NCI-H2171 treated with DMSO at 0.1 percent for 48 hours (cell line): ENCODE measurements around the gene ATPAF1.

Experiments used
- DNase-seq: peaks from one replicate; lab custom pipeline; 2025; lab: John Stamatoyannopoulos, UW

ATPAF1 gene

DNA sequence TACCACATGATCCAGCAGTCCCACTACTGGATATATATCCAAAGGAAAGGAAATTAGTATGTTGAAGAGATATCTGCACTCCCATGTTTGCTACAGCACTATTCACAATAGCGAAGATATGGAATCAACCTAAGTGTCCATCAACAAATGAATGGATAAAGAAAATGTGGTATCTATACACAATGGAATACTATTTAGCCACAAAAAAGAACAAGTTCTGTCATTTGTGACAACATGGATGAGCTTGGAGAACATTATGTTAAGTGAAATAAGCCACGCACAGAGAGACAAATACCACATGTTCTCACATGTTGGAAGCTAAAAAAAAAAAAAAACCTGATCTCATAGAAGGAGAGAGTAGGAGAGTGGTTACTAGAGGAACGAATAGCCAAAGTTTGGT is 17.7 kb downstream of the ATPAF1 start:
- DNase-seq, result no peak

DNA sequence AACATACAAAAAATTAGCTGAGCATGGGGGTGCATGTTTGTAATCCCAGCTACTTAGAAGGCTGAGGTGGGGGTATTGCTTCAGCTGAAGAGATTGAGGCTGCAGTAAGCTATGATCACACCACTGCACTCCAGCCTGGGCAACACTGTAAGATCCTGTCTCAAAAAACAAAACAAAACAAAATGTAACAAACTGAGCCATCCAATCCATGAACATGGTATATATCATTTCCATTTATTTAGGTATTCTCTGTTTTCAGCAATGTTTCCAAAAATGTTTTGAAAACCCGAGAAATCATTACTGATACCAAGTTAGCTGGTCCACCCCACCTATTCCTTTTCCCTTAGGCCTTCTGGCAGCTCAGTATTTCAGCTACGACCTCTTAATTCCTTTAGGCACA is 18.4 kb downstream of the ATPAF1 start:
- no peak for DNase-seq

DNA sequence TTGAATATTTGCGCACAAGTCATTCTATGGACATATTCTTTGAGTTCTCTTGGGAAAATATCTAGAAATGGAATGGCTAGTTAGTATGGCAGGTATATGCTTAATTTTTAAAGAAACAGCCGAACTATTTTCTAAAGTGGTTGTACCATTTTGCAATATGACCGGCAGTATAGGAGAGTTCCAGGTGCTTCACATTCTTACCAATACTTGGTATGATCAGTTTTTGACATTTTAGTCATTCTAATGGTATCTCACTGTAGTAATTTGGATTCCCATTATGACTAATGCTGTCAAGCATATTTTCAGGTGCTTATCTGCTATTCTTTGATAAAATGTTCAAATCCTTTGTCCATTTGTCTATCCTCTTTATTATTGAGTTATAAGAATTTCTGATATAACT is 20.6 kb downstream of the ATPAF1 start:
- DNase-seq, result no peak

DNA sequence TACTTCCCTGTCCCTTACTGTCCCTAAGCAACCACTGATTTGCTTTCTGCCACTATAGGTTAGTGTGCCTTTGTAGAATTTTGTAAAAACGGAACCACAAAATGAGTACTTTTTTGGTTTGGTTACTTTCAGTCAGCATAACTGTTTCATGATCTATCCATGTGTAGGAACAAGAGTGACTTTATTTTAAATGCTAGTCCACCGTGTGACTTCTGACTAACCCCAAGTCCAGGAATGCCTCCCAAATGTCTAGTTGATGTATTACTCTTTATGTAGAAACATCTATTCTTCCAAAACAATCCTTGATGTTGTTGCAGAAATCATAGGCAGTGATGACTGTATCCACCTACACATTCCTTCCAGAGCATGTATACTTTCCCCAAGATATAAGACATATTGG is 21.3 kb downstream of the ATPAF1 start:
- DNase-seq, result no peak

DNA sequence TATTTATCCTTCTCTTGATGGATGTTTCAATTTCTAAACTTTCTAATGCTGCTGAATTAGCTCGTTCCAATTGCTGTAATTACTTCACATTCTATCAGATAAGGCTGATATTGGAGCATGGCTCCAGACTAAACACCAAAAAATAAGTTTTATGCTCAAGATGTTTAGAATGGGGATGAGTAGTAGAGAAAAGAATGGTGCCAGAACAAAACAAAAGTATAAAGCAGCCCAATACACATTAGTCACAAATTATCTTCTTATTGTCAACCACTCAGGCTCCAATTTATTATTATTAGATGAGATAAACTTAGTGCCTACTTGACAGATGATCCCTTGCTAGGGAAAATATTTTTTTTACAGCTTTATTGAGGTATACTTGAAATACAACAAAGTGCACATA is 21.8 kb downstream of the ATPAF1 start:
- DNase-seq, result no peak

DNA sequence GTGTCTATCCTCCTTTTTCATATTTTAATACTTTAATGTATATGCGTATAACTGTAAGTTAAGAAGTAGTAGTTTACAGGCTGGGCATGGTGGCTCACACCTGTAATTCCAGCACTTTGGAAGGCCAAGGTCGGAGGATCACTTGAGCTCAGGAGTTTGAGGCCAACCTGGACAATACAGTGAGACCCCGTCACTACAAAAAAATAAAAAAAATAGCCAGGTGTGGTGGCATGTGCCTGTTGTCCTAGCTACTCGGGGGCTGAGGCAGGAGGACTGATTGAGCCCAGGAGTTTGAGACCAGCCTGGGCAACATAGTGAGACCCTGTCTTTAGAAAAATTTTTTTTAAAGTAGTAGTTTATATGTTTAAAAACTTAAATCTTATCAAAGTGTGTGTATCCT is 22.3 kb downstream of the ATPAF1 start:
- no peak for DNase-seq

DNA sequence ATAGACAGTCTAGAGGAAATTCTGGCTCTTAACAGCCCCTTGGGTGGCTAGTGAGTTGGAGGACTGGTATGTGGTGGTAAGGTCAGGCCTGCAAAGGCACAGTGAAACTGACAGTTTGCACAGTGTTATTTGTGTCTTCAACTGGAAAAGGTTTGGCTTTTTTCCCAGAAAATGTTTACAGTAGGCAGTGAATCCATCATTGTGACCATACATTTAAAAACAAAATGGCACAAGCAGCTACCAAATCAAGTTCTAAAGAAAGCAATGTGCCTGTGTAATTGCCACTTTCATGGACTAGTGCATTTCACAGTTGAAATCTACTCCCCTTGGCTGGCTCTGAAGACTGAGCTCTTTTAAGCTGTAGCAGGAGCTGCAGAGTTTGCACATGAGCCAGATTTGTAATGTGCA is 24.8 kb downstream of the ATPAF1 start:
- peak; percentile 90 for DNase-seq

DNA sequence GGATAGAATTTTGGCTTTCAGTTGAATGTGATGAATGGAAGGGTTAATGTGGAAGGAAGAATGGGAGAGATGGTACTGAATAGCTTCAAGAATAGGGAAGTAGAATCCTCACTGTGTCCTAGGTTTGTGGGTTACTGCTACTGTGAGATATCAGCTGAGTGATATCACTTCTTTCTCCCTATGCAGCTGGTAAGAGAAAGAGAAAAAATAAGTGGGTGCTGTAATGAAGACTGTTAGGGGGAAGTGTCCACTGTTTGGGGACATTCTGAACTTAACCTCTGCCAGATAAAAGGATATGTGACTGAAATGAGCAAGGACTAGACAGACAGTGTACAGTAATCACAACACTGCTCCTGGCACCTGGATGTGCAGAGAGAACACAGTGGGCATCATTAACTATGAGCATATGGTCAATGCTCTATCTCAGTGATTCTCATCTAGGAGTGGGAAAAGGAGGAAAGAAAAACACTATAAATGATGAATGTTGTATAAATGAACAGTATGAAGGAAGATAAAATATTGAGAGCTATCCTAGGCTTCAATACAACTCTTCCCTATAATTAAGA is 26.0 kb downstream of the ATPAF1 start:
- DNase-seq, result peak; percentile 27

DNA sequence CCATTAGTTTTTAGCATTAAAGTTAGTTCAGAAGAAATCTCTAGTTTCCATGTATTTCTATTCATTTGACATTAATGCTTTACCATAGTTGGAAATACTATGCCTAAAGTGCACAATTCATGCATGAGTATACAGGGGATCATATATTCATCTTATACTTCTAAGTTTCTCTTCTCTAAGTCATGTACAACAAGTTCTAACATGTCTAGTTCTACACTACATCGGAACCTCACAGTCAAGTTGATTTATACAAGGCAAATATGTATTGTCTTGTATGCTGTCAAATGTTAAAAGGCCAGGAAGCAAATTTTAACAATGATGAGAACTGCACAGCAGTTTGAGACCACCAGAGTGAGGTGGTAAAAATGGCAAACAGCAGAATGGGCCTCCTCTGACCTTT is 28.6 kb downstream of the ATPAF1 start:
- no peak for DNase-seq

DNA sequence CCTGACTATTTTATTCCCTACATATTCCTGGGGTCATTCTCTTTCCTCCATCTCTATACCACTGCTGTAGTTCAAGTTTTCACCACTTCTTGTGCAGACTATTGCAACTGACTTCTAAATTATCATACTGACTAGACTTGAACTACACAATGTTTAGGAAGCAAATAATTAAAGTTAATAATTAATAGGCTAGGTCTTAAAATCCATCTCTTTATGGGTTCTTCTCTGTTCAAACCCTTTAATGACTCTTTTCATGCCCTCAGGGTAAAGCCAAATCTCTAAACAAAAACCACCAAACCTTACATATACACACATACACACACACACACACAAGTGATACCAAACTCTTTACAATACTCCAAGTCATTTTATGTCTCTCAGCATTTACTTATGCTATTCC is 29.2 kb downstream of the ATPAF1 start:
- DNase-seq, result no peak

DNA sequence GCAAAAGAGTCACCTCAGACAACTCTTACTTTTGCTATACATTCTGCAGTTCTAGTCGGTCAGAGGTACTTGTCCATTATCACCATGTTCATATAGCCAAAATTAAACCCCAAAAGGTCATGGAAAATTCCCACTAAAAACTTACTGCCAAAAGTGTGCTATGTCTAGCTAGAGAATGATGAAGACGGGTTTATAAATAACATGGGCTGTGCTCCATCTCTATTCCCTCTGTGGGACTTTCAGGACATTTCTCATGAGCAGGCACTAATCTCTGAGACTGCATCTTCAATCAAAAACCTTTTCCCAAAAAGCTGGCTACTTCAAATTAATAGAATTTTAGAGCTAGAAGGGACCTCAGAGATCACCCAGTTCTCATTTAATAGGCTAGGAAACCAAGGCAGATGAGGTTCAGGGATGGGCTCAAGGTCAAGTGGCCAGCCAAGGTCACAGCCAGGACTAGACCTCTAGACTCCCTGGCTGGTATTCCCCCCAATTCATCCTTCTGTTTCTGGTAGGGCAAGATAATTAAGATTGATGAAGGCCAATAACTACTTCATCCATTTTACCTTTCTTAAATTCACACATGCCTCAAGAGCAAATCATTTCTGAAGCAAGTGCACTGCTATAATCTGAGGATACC is 30.6 kb downstream of the ATPAF1 start:
- no peak for DNase-seq

DNA sequence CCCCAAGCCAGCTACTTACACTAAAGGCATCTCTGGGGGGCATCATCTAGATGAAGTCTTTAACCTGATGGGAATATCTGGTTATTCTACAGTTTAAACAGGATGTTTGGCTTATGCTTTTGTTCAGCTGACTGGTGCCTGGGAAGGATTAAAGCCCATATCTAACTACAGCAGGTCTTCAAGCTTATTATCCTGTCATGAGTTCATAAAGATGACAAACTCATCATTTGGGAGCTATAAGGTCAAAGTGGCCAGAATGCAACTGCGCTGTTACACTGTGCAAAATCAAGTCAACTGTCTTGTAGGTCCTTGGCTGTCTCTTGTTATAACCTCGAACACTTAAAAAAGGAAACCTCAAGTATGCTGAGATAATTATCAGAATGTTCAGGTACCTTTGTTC is 33.0 kb downstream of the ATPAF1 start:
- DNase-seq, result no peak

DNA sequence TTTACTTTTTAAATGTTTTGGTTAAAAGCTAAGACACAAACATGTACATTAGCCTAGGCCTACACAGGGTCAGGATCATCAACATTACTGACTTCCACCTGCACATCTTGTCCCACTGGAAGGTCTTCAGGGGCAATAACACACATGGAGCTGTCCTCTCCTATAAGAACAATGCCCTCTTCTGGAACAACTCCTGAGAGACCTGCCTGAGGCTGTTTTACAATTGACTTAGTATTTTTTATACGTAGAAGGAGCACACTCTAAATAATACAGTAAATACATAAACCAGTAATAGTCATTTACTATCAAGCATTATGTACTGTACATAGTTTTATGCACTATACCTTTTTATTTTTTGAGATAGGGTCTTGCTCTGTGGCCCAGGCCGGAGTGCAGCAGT is 37.4 kb downstream of the ATPAF1 start:
- DNase-seq, result no peak

DNA sequence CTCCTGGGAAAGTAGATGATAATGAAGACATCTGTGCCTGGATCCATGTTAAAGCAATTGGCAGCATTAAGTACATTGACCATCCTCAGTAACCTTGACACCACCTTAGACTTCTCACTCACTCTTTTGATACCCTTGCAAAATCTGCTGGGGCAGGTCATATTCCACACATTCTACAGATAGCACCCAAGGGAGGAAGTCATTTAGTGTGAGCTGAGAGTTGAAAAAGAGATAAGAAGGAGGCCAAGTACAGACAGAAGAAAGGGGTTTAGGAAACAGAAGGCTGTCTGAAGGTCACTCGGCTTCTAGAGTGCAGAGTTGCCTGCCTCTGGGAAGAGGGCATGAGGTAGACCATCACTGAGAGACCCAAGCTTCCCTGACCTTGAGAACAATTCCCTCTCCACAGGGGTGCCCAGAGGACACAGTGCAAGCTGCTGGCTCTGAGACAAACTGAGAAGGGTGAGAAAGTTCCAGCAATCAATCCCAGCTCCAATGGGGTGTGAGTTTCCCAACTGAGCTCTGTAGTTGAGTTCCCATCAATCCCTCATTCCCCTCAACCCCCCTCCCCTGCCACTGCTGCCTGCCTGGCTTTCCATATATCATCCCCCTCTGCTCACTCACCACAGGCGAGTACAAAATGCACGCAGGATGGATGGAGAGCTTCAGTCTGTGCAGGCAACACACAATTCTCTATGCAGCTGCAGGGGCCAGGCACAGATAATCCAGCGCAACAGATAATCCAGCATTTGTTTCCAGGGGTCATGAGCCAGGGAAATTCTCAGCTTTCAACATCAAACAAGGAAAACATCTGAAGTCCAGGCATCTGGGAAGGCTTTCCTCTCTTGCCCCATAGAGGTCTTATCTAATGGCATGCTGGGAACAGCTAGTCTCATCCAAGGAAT is 44.2 kb downstream of the ATPAF1 start:
- no peak for DNase-seq

DNA sequence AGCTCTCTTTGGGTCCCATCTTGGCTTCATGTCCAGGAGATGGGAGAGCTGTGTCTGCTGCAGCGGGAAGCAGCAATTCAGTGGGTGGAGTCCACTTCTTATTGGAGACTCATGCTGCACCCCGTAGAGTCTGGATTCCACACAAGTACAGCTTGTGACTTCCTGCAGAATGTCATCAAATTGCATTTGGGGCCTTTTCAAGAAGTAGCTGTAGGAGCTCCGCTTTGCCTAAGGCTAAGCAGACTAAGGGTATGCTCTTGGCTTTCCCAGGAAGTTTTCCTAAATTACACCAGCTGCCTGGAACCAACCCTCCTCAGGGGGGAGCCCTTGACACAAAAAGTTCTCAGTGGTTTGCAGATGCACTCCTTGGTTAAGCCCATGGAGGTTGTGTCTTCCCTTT is 45.8 kb downstream of the ATPAF1 start:
- no peak for DNase-seq

DNA sequence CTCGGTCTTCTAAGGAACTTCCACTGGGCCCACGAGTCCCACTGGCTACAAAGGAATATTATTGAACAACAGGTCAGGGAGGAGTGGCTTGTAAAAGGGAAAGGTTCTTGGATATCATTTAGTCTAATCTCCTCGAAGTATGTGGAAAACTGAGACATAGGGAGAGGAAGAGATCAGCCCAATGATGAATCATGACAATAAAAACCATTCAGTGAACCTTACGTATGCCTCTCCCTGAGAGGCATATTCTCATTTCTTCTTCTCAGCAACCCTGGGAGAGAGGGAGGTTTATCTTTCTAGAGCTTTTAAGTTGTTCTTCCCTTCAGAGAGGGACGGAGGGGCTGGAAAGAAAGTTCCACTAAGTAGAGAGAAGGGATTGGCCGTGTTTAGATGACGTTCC is 46.2 kb downstream of the ATPAF1 start:
- no peak for DNase-seq

DNA sequence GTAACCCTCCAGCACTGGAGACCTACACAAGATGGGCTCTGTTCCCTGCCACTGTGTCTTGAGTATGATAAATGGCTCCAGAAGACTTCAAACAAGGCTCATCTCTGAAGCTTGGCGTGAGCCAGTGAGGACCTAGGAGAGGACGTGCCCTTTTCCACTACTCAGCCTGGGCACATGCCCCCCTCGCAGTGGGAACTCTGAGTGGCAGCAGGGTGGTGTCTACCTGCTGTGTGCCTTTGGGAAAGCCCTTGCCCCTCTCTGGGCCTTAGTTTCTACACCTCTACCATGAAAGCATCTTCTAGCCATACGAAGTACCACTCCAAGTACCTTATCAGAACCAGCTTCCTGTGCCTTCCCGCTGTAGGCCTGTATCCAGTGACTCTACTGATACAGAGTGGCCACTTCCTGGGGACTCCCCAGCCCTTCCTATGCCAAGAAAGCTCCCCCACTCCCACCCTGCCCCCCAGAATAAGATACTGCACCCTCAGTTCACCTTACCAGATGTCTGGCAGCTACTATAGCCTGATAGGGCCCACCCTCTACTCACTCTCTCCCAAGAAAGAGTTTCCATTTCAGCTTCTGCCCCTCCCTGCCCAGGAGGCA is 48.4 kb downstream of the ATPAF1 start:
- no peak for DNase-seq

DNA sequence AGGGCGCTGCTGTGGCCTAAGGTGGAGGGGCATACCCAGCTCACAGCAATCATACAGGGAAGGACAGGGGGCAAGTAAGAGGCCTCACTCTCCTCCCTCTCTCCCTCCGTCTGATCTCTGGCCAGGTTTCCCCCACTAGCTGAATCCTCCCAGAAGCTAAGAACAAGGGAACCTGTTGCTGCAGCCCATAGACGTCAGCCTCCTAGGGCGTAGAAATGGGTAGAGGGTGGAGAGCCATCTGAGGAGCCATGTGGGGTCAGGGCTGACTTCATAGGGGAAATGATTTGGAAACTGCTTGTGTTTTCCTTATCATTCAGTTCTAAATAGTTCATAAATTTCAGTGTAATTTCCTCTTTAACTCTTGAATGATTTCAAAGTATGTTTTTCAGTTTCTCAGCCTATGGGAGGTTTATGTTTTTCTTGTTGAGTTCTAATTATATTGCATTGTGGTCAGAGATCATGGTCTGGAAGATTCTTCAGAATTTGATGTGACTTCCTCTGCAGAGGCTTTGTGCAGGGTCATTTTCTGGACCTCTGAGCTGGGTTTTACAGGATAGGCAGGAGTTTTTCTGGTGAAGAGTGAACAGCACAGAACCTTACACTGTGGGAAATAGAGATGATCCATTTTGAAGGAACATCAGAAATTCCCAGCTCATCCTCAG is 49.3 kb downstream of the ATPAF1 start:
- DNase-seq, result no peak

DNA sequence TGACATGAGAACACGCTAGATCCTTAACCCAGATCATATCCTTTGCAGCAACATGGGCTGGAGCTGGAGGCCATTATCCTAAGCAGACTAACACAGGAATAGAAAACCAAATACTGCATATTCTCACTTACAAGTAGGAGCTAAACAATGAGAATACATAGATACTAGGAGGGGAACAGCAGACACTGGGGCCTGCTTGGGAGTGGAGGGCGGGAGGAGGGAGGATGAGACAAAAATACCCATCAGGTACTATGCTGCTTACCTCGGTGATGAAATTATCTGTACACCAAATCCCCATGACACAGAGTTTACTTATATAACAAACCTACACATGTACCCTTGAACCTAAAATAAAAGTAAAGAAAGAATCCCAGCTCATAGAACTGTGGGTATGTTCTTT is 50.3 kb downstream of the ATPAF1 start:
- no peak for DNase-seq

DNA sequence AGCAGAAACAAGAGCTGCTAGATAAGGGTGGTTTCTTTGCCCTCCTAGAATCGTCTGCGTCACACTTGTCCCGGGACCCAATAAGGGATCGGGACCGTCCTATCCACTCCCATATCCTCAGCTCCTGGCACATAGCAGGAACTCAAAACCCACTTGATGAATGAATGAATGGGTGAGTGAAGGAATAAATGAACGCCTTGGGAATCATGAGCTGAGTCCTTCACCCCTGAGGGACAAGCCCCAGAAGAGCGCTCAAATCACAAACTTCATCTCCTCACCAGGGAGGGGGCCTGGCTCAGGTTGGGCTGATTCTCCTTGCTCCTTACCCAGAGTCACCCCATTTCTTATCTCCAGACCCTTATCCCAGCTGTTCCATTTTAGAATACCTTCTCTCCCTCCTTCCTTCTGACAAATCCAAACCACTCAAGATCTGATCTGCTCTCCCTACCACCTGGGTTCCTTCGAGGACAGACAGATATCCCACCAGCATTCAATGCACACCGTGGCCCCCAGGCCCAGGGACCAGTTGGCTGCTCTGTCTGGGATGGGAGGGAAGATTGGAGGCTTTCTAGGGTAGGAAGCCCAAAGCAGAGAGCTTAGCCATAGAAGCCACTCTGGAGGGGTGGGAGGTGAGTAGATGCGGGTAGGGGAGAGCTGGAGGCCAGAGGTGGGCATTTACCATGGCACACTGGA is 50.9 kb downstream of the ATPAF1 start:
- DNase-seq, result no peak

DNA sequence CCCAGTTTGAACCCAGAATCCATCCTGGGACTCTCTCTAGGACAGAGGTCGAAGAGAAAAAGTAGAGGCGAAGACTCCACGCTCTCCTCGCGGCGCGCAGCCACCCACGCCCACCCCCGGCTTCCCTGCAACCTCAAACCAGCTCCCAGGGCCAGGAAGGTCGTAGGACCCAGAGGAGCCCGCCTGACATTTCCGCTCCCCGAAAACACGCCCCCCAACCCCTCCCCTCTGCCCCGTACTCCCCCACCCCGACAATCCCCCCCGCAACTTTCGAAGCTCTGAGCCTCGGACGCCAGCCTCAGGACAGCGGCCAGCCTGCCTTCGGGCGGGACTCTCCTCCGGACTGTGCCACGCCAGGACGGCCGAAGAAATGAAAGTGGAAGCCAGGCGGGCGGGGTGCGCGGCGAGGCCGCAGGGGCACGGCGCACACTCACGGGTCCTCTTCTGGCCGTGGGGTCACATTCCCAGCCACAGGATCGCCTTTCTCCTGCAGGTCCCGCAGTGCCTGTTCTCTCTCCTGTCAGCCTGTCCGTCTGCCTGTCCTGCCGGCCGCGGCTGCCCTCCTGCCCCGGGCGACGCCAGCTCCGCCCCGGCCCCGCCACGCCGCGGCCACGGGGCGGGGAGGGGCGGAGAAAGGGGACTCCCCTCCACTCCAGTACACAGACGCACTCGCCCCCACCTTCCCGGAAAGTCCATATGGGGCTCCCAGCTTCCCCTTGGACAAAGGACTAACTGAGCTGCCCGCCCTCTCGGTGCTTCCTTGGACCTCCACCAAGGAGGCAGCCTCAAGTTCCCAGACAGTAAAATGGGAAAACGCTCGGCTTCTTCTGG is 51.7 kb downstream of the ATPAF1 start, which contains the start of gene MOB3C:
MOB3C (minus strand) TSS at position 535 of the 831 bp plus-strand sequence. CDS start 3,490 bp downstream, outside the sequence.
- no peak for DNase-seq
